Measurements from ENCODE around the gene AHCTF1. TPM values are rescaled to one million over a fixed set of nuclear protein-coding genes. Genes with fewer than 3 reads are reported as not detected.
A peak's percentile ranks its signal among the peaks of the same experiment; 100 is the strongest.

Gene AHCTF1
- total RNA-seq, 1 donor from 2014 or later = 44.0 TPM

GRCh38 chr1:246932366-246932700, 585 bp upstream of the AHCTF1 start:
- Mint-ChIP-seq H3K4me1 (ENCODE audit: low read depth, unreplicated experiment) (peaks cover 7% of the 10 kb centered on the region), H3K4me3 (ENCODE audit: unreplicated experiment) (peak overlapping the region; percentile 89), H3K9me3 (ENCODE audit: unreplicated experiment) (no peaks in the 10 kb centered on the region), H3K27ac (ENCODE audit: unreplicated experiment) (peak overlapping the region; percentile 62), H3K36me3 (ENCODE audit: low read depth, unreplicated experiment) (no peaks in the 10 kb centered on the region), H3K27me3 (ENCODE audit: low read depth, unreplicated experiment) (no peaks in the 10 kb centered on the region)
- peaks cover 37% of the 10 kb centered on the region for H3K79me2 ChIP-seq (ENCODE audit: insufficient read depth, low read length)
- H2AFZ ChIP-seq (ENCODE audit: low read depth, low read length) = peak overlapping the region; percentile 68
- H3K4me1 ChIP-seq (ENCODE audit: insufficient read depth, low read length) = peaks cover 5% of the 10 kb centered on the region
- no peak for FAIRE-seq
- peaks cover 27% of the 10 kb centered on the region for H4K20me1 ChIP-seq (ENCODE audit: insufficient read depth, low read length)
- H3K4me3 ChIP-seq (ENCODE audit: insufficient read depth, low read depth, low read length) = peak overlapping the region; percentile 78
- H3K4me2 ChIP-seq (ENCODE audit: low read length) = peak overlapping the region; percentile 89
- DNase-seq (ENCODE audit: low read depth) = no peak
- H3K27ac ChIP-seq (ENCODE audit: low read depth, low read length) = peak overlapping the region; percentile 85
- peaks cover 1% of the 10 kb centered on the region for H3K36me3 ChIP-seq (ENCODE audit: insufficient read depth, low read length)
- H3K9ac ChIP-seq (ENCODE audit: low read length) = peak overlapping the region; percentile 92
- no peaks in the 10 kb centered on the region for H3K9me3 ChIP-seq (ENCODE audit: insufficient read depth, low read depth, low read length)
- TF ChIP-seq EZH2 (IDR thresholded peaks at IDR 0.05; ENCODE audit: insufficient read depth, low read length) (no peak), CTCF (IDR thresholded peaks at IDR 0.05; ENCODE audit: insufficient read depth, low read depth, low read length) (no peak)
- H3K27me3 ChIP-seq (ENCODE audit: insufficient read depth, low read length) = no peaks in the 10 kb centered on the region

DNA sequence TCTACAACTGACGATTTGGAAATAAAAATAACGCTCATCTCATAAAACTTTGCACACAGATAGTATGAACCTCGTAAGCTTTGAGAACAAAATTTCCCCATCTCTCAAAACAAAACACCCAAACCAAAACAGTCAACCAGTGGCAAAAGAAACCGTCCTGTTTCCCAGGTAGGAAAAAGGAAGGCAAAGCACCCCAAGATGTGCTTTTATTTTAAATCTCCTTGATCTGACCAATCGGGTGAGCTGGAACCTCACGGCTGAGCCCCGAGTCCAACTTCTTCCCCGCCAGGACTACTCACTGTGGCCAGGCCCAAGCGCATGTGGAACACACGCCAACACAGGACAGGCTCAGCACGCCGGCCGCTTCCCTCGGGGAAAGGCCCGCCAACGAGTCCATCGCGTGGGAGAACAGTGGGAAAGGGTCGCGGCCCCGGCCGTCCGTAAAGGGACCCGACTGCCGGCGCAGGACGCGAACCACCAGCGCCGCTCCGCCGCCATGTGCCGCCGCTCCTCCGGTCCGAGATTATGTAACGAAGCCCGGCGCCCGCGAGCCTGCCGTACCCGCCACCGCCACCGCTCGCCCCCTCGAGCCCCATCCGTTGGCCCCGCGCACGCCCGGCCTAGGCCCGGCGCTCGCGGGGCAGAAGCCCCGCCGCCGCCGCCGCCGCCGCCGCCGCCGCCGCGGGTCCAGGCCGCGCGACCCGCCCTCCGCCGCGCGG, 759 bp downstream of the AHCTF1 start:
- Histone ChIP-seq H3K9ac (ENCODE audit: low read length) (peak overlapping the region; percentile 92), H4K20me1 (ENCODE audit: insufficient read depth, low read length) (peaks cover 39% of the 10 kb centered on the region), H3K27ac (ENCODE audit: low read depth, low read length) (peak overlapping the region; percentile 85), H3K9me3 (ENCODE audit: insufficient read depth, low read depth, low read length) (no peaks in the 10 kb centered on the region), H3K4me2 (ENCODE audit: low read length) (peak overlapping the region; percentile 94), H3K36me3 (ENCODE audit: insufficient read depth, low read length) (peaks cover 3% of the 10 kb centered on the region), H2AFZ (ENCODE audit: low read depth, low read length) (peak overlapping the region; percentile 87), H3K79me2 (ENCODE audit: insufficient read depth, low read length) (peaks cover 51% of the 10 kb centered on the region), H3K4me3 (ENCODE audit: insufficient read depth, low read depth, low read length) (peak overlapping the region; percentile 88), H3K4me1 (ENCODE audit: insufficient read depth, low read length) (peaks cover 5% of the 10 kb centered on the region), H3K27me3 (ENCODE audit: insufficient read depth, low read length) (no peaks in the 10 kb centered on the region)
- Mint-ChIP-seq H3K4me3 (ENCODE audit: unreplicated experiment) (peak overlapping the region; percentile 94), H3K36me3 (ENCODE audit: low read depth, unreplicated experiment) (peaks cover 5% of the 10 kb centered on the region), H3K4me1 (ENCODE audit: low read depth, unreplicated experiment) (peaks cover 7% of the 10 kb centered on the region), H3K27me3 (ENCODE audit: low read depth, unreplicated experiment) (no peaks in the 10 kb centered on the region), H3K27ac (ENCODE audit: unreplicated experiment) (peak overlapping the region; percentile 69), H3K9me3 (ENCODE audit: unreplicated experiment) (peaks cover 3% of the 10 kb centered on the region)
- DNase-seq (ENCODE audit: low read depth) (peak; percentile 58), FAIRE-seq (no peak)
- TF ChIP-seq EZH2 (IDR thresholded peaks at IDR 0.05; ENCODE audit: insufficient read depth, low read length) = no peak
- TF ChIP-seq CTCF (IDR thresholded peaks at IDR 0.05; ENCODE audit: insufficient read depth, low read depth, low read length) = no peak

- Histone ChIP-seq H3K27ac (ENCODE audit: low read depth, low read length) (no peak overlapping the region), H3K9me3 (ENCODE audit: insufficient read depth, low read depth, low read length) (no peaks in the 10 kb centered on the region), H4K20me1 (ENCODE audit: insufficient read depth, low read length) (peaks cover 75% of the 10 kb centered on the region), H2AFZ (ENCODE audit: low read depth, low read length) (no peak overlapping the region), H3K36me3 (ENCODE audit: insufficient read depth, low read length) (peaks cover 3% of the 10 kb centered on the region), H3K79me2 (ENCODE audit: insufficient read depth, low read length) (peaks cover 98% of the 10 kb centered on the region), H3K9ac (ENCODE audit: low read length) (no peak overlapping the region), H3K27me3 (ENCODE audit: insufficient read depth, low read length) (no peaks in the 10 kb centered on the region), H3K4me1 (ENCODE audit: insufficient read depth, low read length) (peaks cover 5% of the 10 kb centered on the region), H3K4me3 (ENCODE audit: insufficient read depth, low read depth, low read length) (no peak overlapping the region), H3K4me2 (ENCODE audit: low read length) (no peak overlapping the region)
- DNase-seq (ENCODE audit: low read depth) = no peak
- FAIRE-seq = no peak
- Mint-ChIP-seq H3K27ac (ENCODE audit: unreplicated experiment) (no peak overlapping the region), H3K27me3 (ENCODE audit: low read depth, unreplicated experiment) (no peaks in the 10 kb centered on the region), H3K9me3 (ENCODE audit: unreplicated experiment) (peaks cover 4% of the 10 kb centered on the region), H3K4me3 (ENCODE audit: unreplicated experiment) (no peak overlapping the region), H3K4me1 (ENCODE audit: low read depth, unreplicated experiment) (peaks cover 9% of the 10 kb centered on the region), H3K36me3 (ENCODE audit: low read depth, unreplicated experiment) (peaks cover 6% of the 10 kb centered on the region)
- no peak for TF ChIP-seq CTCF (IDR thresholded peaks at IDR 0.05; ENCODE audit: insufficient read depth, low read depth, low read length)
- no peak for TF ChIP-seq EZH2 (IDR thresholded peaks at IDR 0.05; ENCODE audit: insufficient read depth, low read length)
These were observed 5.6 kb downstream of the AHCTF1 start for GRCh38 chr1:246925997-246926626.
